ENCODE measurements around the gene CRELD2. TPM values are rescaled to one million over a fixed set of nuclear protein-coding genes. Genes with fewer than 3 reads are reported as not detected.

Gene CRELD2
- total and polyA plus RNA-seq, 2 of the 13 experiments (the other 11 are each of a cell fraction or from before 2014, with no cell fraction given): 17.2 to 44.7 TPM

DNA sequence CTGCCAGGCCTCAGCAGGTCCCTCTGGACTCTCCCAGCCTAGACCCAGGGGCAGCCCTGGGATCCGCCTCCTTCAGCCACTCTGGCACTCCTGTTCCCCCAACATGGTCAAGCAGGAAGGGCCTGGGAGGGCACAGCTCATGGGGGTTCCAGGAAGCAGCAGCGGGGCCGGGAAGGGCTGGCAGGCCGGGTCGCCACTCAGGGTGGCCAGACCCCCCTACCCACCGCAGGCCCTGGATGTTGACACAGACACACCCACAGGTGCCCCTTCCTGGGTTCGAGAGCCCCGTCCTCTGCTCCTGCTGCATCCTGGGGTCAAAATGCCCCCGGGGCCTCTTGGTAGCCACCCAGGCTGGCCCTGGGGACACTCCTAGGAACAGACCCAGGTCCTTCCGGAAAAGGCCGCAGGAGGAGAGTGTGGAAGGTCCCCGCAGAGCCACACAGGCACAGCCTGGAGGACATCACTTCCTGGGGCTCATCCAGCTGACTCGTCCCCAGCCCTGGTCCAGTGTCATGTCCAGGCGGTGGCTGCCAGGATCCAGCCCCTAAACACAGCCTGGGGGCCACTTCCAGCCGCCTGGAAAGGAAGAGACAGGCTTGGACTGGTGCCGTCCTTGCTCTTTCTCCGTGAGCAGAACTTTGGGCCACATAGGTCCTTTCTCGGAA, 35.4 kb downstream of the CRELD2 start (continued):
- TF ChIP-seq, protein P1, sequence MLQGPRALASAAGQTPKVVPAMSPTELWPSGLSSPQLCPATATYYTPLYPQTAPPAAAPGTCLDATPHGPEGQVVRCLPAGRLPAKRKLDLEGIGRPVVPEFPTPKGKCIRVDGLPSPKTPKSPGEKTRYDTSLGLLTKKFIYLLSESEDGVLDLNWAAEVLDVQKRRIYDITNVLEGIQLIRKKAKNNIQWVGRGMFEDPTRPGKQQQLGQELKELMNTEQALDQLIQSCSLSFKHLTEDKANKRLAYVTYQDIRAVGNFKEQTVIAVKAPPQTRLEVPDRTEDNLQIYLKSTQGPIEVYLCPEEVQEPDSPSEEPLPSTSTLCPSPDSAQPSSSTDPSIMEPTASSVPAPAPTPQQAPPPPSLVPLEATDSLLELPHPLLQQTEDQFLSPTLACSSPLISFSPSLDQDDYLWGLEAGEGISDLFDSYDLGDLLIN (CRISPR knock-in tag; IDR thresholded peaks at IDR 0.05; ENCODE audit: borderline replicate concordance): no peak
- no peak for TF ChIP-seq TEAD3 (CRISPR knock-in tag; optimal IDR thresholded peaks at IDR 0.05; ENCODE audit: borderline replicate concordance)
- no peak for TF ChIP-seq JUNB (CRISPR knock-in tag; IDR thresholded peaks at IDR 0.05; ENCODE audit: borderline replicate concordance)
- no peak for TF ChIP-seq ZNF496 (CRISPR knock-in tag; IDR thresholded peaks at IDR 0.05; ENCODE audit: insufficient replicate concordance)
- no peak for TF ChIP-seq SP4 (CRISPR knock-in tag; IDR thresholded peaks at IDR 0.05)
- no peak for TF ChIP-seq RFXAP (CRISPR knock-in tag; IDR thresholded peaks at IDR 0.05; ENCODE audit: borderline replicate concordance)
- no peak for TF ChIP-seq ZNF577 (CRISPR knock-in tag; IDR thresholded peaks at IDR 0.05; ENCODE audit: borderline replicate concordance, low read depth)
- TF ChIP-seq SUZ12 (IDR thresholded peaks at IDR 0.05; ENCODE audit: low read depth, low read length): no peak
- TF ChIP-seq KDM1A (CRISPR knock-in tag; IDR thresholded peaks at IDR 0.05): no peak
- no peak for TF ChIP-seq ATRX (CRISPR knock-in tag; IDR thresholded peaks at IDR 0.05; ENCODE audit: borderline replicate concordance)
- TF ChIP-seq ZSCAN21 (CRISPR knock-in tag; IDR thresholded peaks at IDR 0.05; ENCODE audit: borderline replicate concordance): peak; percentile 38; the same call in 1 of the 2 replicates
- no peak for TF ChIP-seq ZNF749 (CRISPR knock-in tag; IDR thresholded peaks at IDR 0.05; ENCODE audit: borderline replicate concordance)
- TF ChIP-seq RBM39 (IDR thresholded peaks at IDR 0.05; ENCODE audit: low read depth, low read length, poor library complexity, severe bottlenecking): peak; percentile 10
- TF ChIP-seq, protein P2, sequence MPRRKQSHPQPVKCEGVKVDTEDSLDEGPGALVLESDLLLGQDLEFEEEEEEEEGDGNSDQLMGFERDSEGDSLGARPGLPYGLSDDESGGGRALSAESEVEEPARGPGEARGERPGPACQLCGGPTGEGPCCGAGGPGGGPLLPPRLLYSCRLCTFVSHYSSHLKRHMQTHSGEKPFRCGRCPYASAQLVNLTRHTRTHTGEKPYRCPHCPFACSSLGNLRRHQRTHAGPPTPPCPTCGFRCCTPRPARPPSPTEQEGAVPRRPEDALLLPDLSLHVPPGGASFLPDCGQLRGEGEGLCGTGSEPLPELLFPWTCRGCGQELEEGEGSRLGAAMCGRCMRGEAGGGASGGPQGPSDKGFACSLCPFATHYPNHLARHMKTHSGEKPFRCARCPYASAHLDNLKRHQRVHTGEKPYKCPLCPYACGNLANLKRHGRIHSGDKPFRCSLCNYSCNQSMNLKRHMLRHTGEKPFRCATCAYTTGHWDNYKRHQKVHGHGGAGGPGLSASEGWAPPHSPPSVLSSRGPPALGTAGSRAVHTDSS (CRISPR knock-in tag; conservative IDR thresholded peaks at IDR 0.05): no peak

All from HepG2 (cell line).